AG04449 (cell line): Measurements from ENCODE around the gene ASB14.
A peak's percentile ranks its signal among the peaks of the same experiment; 100 is the strongest.

Experiments used
- CTCF ChIA-PET: fragments of 350-600 bp; formaldehyde crosslinking; extraction: SDS; loops from one replicate; lab custom pipeline; 2021; ENCODE audit warnings: antibody characterized with exemption; lab: Yijun Ruan, JAX
- POLR2A ChIA-PET: fragments of 400-600, 350-600 bp; formaldehyde crosslinking; extraction: SDS; loops from one replicate; lab custom pipeline; 2020; ENCODE audit warnings: antibody characterized with exemption, inconsistent platforms; lab: Yijun Ruan, JAX
- DNase-seq: peaks from one replicate; pipeline ENCODE4 v3.0.0-alpha.2; 2010; ENCODE audit warnings: low read depth, low spot score
- H3K4me3 ChIP-seq: 2 replicates; pipeline ENCODE4 v1.5.1; 2011; ENCODE audit warnings: low read depth, mild to moderate bottlenecking, control low read depth, low read length
- TF ChIP-seq, protein P1 (sequence below): IDR thresholded peaks from one replicate; pipeline ENCODE4 v1.5.1; 2011; ENCODE audit warnings: mild to moderate bottlenecking, moderate library complexity, low read length, control low read depth, inconsistent platforms; ENCODE audit not compliant: insufficient read depth; ENCODE audit errors: missing control alignments

The ASB14 gene

DNA sequence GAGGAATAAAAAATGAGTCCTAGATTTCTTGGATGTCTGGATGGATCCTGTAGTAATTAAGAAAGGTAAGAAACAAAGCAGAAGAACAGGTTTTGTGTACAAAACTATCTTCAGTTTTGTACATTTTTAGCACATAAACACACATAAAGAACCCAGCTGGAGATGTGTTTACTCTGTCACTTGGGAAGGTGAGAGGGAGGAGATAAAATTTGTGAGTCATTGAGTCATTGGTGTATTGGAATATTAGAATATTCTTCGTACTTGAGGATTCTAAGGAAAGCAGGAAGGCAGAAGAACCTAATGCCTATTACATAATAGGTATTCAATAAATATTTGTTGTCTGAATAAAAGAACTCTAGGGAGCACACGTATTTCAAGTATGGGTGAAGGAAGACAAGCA, 47.5 kb downstream of the ASB14 start:
- no peak for DNase-seq
- H3K4me3 ChIP-seq: no peak overlapping the region
- TF ChIP-seq, protein P1, sequence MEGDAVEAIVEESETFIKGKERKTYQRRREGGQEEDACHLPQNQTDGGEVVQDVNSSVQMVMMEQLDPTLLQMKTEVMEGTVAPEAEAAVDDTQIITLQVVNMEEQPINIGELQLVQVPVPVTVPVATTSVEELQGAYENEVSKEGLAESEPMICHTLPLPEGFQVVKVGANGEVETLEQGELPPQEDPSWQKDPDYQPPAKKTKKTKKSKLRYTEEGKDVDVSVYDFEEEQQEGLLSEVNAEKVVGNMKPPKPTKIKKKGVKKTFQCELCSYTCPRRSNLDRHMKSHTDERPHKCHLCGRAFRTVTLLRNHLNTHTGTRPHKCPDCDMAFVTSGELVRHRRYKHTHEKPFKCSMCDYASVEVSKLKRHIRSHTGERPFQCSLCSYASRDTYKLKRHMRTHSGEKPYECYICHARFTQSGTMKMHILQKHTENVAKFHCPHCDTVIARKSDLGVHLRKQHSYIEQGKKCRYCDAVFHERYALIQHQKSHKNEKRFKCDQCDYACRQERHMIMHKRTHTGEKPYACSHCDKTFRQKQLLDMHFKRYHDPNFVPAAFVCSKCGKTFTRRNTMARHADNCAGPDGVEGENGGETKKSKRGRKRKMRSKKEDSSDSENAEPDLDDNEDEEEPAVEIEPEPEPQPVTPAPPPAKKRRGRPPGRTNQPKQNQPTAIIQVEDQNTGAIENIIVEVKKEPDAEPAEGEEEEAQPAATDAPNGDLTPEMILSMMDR: no peak
- CTCF ChIA-PET: no interaction called here
- POLR2A ChIA-PET: no interaction called here

DNA sequence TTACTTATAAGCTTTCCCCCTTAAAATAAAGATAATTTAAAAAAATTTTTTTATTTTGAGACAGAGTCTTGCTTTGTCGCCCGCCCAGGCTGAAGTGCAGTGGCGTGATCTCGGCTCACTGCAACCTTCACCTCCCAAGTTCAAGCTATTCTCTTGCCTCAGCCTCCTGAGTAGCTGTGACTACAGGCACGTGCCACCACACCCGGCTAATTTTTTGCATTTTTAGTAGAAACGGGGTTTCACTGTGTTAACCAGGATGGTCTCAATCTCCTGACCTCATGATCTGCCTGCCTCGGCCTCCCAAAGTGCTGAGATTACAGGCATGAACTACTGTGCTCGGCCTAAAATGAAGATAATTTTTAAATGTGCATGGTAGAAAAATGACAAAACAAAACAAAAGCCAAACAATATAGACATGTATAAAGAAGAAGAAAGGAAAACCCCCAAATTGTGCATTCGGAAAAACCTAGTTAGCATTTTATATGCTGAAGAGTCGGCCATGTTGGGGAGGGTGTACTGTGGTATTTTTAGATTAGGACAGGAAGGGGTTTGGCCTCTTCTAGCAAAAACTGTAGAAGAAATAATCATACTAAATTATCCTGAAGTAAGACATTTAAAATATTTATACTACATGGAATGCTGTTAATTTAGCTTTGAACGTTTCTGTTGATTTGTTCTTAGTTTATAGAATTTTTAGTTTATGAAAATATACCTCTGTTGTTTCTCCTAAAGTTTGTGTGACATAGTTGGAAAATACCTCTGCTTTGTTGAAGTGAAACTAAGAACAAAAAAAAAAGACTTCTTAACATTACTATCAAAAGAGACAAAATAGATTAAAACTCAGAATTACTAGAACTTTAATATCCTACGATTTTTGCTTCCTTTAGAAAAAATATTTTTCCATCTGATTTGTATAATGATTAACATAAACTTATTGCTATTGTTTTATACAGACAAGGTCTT, 57.6 kb downstream of the ASB14 start:
- TF ChIP-seq, protein P1: no peak
- no peak for DNase-seq
- H3K4me3 ChIP-seq: no peak overlapping the region
- CTCF ChIA-PET: interaction anchor here (1.6 kb wide), 1 partner anchor 65 kb away, joined by 6 read pairs; no protein-coding TSS in a partner anchor
- POLR2A ChIA-PET: no interaction called here

DNA sequence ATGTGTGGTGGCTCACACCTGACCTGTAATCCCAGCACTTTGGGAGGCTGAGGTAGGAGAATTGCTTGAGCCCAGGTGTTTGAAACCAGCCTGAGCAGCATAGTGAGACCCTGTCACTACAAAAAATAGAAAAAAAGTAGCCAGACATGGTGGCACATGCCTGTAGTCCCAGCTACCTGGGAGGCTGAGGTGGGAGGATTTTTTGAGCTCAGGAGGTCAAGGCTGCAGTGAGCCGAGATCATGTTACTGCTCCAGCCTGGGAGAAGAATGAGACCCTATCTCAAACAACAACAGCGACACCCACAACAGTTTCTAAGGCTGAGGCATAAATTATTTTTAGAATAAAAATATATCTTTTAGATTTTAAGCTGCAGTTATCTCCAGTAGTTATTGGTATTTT, 58.7 kb downstream of the ASB14 start:
- H3K4me3 ChIP-seq: no peak overlapping the region
- no peak for DNase-seq
- TF ChIP-seq, protein P1: no peak
- CTCF ChIA-PET: interaction anchor here (1.6 kb wide), 1 partner anchor 64 kb away, joined by 6 read pairs; no protein-coding TSS in a partner anchor
- POLR2A ChIA-PET: no interaction called here

DNA sequence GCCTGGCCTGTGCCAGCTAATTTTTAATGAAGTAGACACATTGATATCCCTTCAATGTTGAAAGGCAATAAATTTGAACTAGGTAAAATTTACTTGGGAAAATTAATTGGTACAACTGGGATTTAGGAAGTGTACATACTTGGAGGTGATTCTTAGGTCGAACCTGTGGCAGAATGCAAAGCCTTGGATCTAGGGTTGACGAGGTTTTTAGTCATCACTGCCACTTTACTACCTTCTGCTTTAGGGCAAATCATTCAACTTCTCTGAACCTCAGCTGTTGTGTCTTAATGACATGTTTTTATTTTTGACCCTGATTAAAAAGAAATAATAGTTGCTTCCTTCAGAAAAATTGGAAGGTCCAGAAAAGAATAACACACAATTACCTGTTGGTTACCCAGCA, 62.5 kb downstream of the ASB14 start:
- TF ChIP-seq, protein P1: no peak
- ChIA-PET CTCF (interaction anchor here (2.1 kb wide), 1 partner anchor 60 kb away, joined by 10 read pairs; no protein-coding TSS in a partner anchor), POLR2A (no interaction called here)
- DNase-seq: no peak
- H3K4me3 ChIP-seq: no peak overlapping the region

- peak overlapping the region; percentile 92 for H3K4me3 ChIP-seq
- ChIA-PET CTCF (interaction anchor here (0.7 to 2.1 kb wide), 3 partner anchors 58 to 329 kb away, joined by 3 to 10 read pairs (median 3); no protein-coding TSS in a partner anchor), POLR2A (interaction anchor here (1.1 kb wide), 1 partner anchor 328 kb away, joined by 4 read pairs; the partner anchor contains the start of gene PDE12)
- TF ChIP-seq, protein P1: no peak
- DNase-seq: no peak
These were observed 64.3 kb downstream of the ASB14 start for GRCh38 chr3:57227930-57228751.
